K562 (cell line): ENCODE data around the gene SYNJ2. TPM values are rescaled to one million over a fixed set of nuclear protein-coding genes. Genes with fewer than 3 reads are reported as not detected.

Experiments used
- CHD4 ChIP-seq: fragments of 200-600 bp; sonication (generic); IDR thresholded peaks from 3 replicates; pipeline ENCODE4 v1.6.1; 2012; ENCODE audit warnings: low read depth, mild to moderate bottlenecking, mixed read lengths, low read length, inconsistent platforms; ENCODE audit not compliant: insufficient read depth, insufficient replicate concordance, poor library complexity, severe bottlenecking
- CTBP1 ChIP-seq: fragments of 450-650 bp; IDR thresholded peaks from 2 replicates; pipeline ENCODE4 v1.6.1; 2016; ENCODE audit warnings: borderline replicate concordance
- ERF ChIP-seq: fragments of 450-650 bp; formaldehyde crosslinking; IDR thresholded peaks from 2 replicates; pipeline ENCODE4 v1.4.0; 2020; ENCODE audit warnings: mild to moderate bottlenecking, mixed read lengths
- ETS2 ChIP-seq: IDR thresholded peaks from 2 replicates; pipeline ENCODE4 v1.6.1; 2016; ENCODE audit warnings: borderline replicate concordance, missing genetic modification characterization, mild to moderate bottlenecking, moderate library complexity, missing compliant biosample characterization; ENCODE audit not compliant: poor library complexity, severe bottlenecking
- FIP1L1 ChIP-seq: fragments of 200-400 bp; formaldehyde crosslinking; IDR thresholded peaks from 2 replicates; pipeline ENCODE4 v1.6.1; 2018; ENCODE audit warnings: mild to moderate bottlenecking, low read depth, low read length; ENCODE audit not compliant: poor library complexity, severe bottlenecking
- GABPA ChIP-seq: fragments of 200-800 bp; sonication (Bioruptor generic); conservative IDR thresholded peaks from 2 replicates; pipeline ENCODE4 v1.6.1; 2016; ENCODE audit warnings: low read depth, missing genetic modification characterization, missing compliant biosample characterization
- KLF13 ChIP-seq: fragments of 450-650 bp; IDR thresholded peaks from 2 replicates; pipeline ENCODE4 v1.6.1; 2016; ENCODE audit warnings: missing genetic modification characterization, low read depth, mild to moderate bottlenecking, missing compliant biosample characterization, moderate library complexity, borderline replicate concordance
- KLF16 ChIP-seq: IDR thresholded peaks from 2 replicates; pipeline ENCODE4 v1.6.1; 2016; ENCODE audit warnings: antibody characterized with exemption
- MAFG ChIP-seq: fragments of 450-650 bp; conservative IDR thresholded peaks from 2 replicates; pipeline ENCODE4 v1.6.1; 2016; ENCODE audit warnings: missing genetic modification characterization, missing compliant biosample characterization
- MED1 ChIP-seq: sonication (generic); formaldehyde crosslinking; IDR thresholded peaks from 2 replicates; pipeline ENCODE4 v1.8.1; 2023; ENCODE audit warnings: missing genetic modification reagents, borderline replicate concordance
- MYNN ChIP-seq, 2 experiments: sonication (generic); formaldehyde crosslinking in 1 of 2; IDR thresholded peaks; 2 replicates each; pipeline versions ENCODE4 v1.5.0 to v1.6.1; 2016 to 2020; ENCODE audit warnings: antibody characterized with exemption in 1 of 2, missing genetic modification reagents in 1 of 2
- NFXL1 ChIP-seq: fragments of 450-650 bp; formaldehyde crosslinking; IDR thresholded peaks from 2 replicates; pipeline ENCODE4 v1.4.0; 2021; ENCODE audit warnings: mild to moderate bottlenecking
- POLR2H ChIP-seq: IDR thresholded peaks from 2 replicates; pipeline ENCODE4 v1.6.1; 2016; ENCODE audit warnings: missing genetic modification characterization, low read depth, mild to moderate bottlenecking, control low read depth, missing compliant biosample characterization, moderate library complexity
- SMARCB1 ChIP-seq: IDR thresholded peaks from 2 replicates; pipeline ENCODE4 v1.6.1; 2011; ENCODE audit warnings: improper control_type of control experiment, low read depth; ENCODE audit not compliant: insufficient read length
- SRF ChIP-seq, 2 experiments: fragments of 250-450, 450-650 bp in 1 of 2; sonication (Bioruptor Pico) in 1 of 2; sonication (generic) in 1 of 2; formaldehyde crosslinking; IDR thresholded peaks; 2 replicates each; pipeline versions ENCODE4 v1.5.0 to v1.5.1; 2020 to 2022; ENCODE audit warnings: mild to moderate bottlenecking in 1 of 2, missing genetic modification reagents in 1 of 2
- TAF7 ChIP-seq: fragments of 450-650 bp; IDR thresholded peaks from 2 replicates; pipeline ENCODE4 v1.6.1; 2016; ENCODE audit warnings: missing genetic modification characterization, missing compliant biosample characterization
- ZBTB33 ChIP-seq: sonication (generic); formaldehyde crosslinking; IDR thresholded peaks from 2 replicates; pipeline ENCODE4 v1.8.1; 2023; ENCODE audit warnings: mild to moderate bottlenecking, missing genetic modification reagents
- ZC3H4 ChIP-seq: sonication (generic); formaldehyde crosslinking; IDR thresholded peaks from 2 replicates; pipeline ENCODE4 v1.9.0; 2021; ENCODE audit warnings: missing genetic modification reagents, borderline replicate concordance
- ZFP1 ChIP-seq: fragments of 450-650 bp; formaldehyde crosslinking; IDR thresholded peaks from 2 replicates; pipeline ENCODE4 v1.4.0; 2020; ENCODE audit warnings: mild to moderate bottlenecking, mixed read lengths
- ZNF134 ChIP-seq: fragments of 250-450 bp; sonication (Bioruptor Pico); conservative IDR thresholded peaks from 2 replicates; pipeline ENCODE4 v1.4.0; 2020
- ZNF445 ChIP-seq: fragments of 250-450 bp; sonication (Bioruptor Pico); IDR thresholded peaks from 2 replicates; pipeline ENCODE4 v1.4.0; 2020; ENCODE audit warnings: low read depth, mild to moderate bottlenecking, moderate library complexity
- ZNF561 ChIP-seq: fragments of 450-650 bp; formaldehyde crosslinking; conservative IDR thresholded peaks from 2 replicates; pipeline ENCODE4 v1.4.0; 2020; ENCODE audit warnings: mild to moderate bottlenecking, moderate library complexity
- ZNF707 ChIP-seq: fragments of 250-450 bp; sonication (Bioruptor Pico); conservative IDR thresholded peaks from 2 replicates; pipeline ENCODE4 v1.8.0; 2022; ENCODE audit warnings: inconsistent platforms, mild to moderate bottlenecking, moderate library complexity
- polyA plus RNA-seq, 8 experiments: library from polyadenylated mRNA; depleted of rRNA in 4 of 8; stranded (reverse) in 5 of 8; unstranded in 3 of 8; fragments of >200 nt; fragmentation: Nextera tagmentation in 2 of 8; fragmentation: Illumina TruSeq in 1 of 8; extraction: Ambion mirVana in 2 of 8; extraction: Trizol in 1 of 8; gene quantifications; 2 replicates each; pipeline versions ENCODE4 v1.2.1 to v1.2.3, GENCODE V29; 2011 to 2014; ENCODE audit warnings: inconsistent platforms in 1 of 8, missing spikeins in 1 of 8
- total RNA-seq, 7 experiments: library from RNA; depleted of rRNA in 6 of 7; stranded (reverse); fragments of >200 nt in 6 of 7; fragmentation: Illumina TruSeq in 2 of 7; extraction: Trizol in 2 of 7; gene quantifications; 2 replicates each; pipeline versions ENCODE4 v1.2.1 to v1.2.3, GENCODE V29; 2011 to 2021; ENCODE audit warnings: low replicate concordance in 1 of 7

The SYNJ2 gene
- total and polyA plus RNA-seq, 9 of the 15 experiments (the other 6 are each of a cell fraction or from before 2014, with no cell fraction given), result 3.0 to 27.7 (median 17.8) TPM

- TF ChIP-seq MED1 (no peak), CHD4 (no peak), ZNF561 (CRISPR knock-in tag) (peak; percentile 96), ZBTB33 (CRISPR knock-in tag) (no peak), ETS2 (tag) (peak; percentile 86), ERF (CRISPR knock-in tag) (peak; percentile 99), POLR2H (tag) (peak; percentile 81), TAF7 (tag) (peak; percentile 98), SRF (CRISPR knock-in tag; IDR thresholded peaks at IDR 0.05) (peak in 1 of 2 experiments; percentile 86; a peak in 3 of 4 replicates), MYNN (IDR thresholded peaks at IDR 0.05) (no peak), MYNN (CRISPR knock-in tag; IDR thresholded peaks at IDR 0.05) (no peak), KLF13 (peak; percentile 96), ZFP1 (CRISPR knock-in tag) (peak; percentile 87), NFXL1 (CRISPR knock-in tag) (peak; percentile 98), SMARCB1 (no peak), ZNF445 (CRISPR knock-in tag) (peak; percentile 96), CTBP1 (peak; percentile 26; the same call in 1 of the 2 replicates), ZNF134 (peak; percentile 89), KLF16 (no peak), ZNF707 (CRISPR knock-in tag) (peak; percentile 75), MAFG (tag) (peak; percentile 64), ZC3H4 (CRISPR knock-in tag) (no peak), GABPA (tag) (peak; percentile 56), FIP1L1 (no peak)
Measured at GRCh38 chr6:158003910-158004700, 22.4 kb downstream of the SYNJ2 start (continued).
